MM.1S (cell line): ENCODE results near the gene KCNB1.

Source experiments
- DNase-seq: peaks from one replicate; pipeline ENCODE4 v3.0.0-alpha.2; 2015
- H2AFZ ChIP-seq: fragments of 300-600 bp; sonication (generic); 2 replicates; pipeline ENCODE4 v1.6.0; 2016; ENCODE audit warnings: antibody characterized with exemption, low read length
- H3F3A ChIP-seq: fragments of 300-600 bp; sonication (generic); 2 replicates; pipeline ENCODE4 v1.6.1; 2016; ENCODE audit warnings: mild to moderate bottlenecking, antibody characterized with exemption, low read length, moderate library complexity, mixed read lengths; ENCODE audit not compliant: insufficient read depth
- H3K27ac ChIP-seq: fragments of 300-600 bp; sonication (generic); 2 replicates; pipeline ENCODE4 v1.5.1; 2016; ENCODE audit warnings: mild to moderate bottlenecking, low read length
- H3K27me3 ChIP-seq: fragments of 300-600 bp; sonication (generic); replicated peaks from 2 replicates; pipeline ENCODE4 v1.6.0; 2016; ENCODE audit warnings: low read length; ENCODE audit not compliant: insufficient read depth
- H3K36me3 ChIP-seq: fragments of 300-600 bp; sonication (generic); replicated peaks from 2 replicates; pipeline ENCODE4 v1.6.1; 2016; ENCODE audit warnings: mild to moderate bottlenecking, low read length, mixed read lengths; ENCODE audit not compliant: insufficient read depth
- H3K4me1 ChIP-seq: fragments of 300-600 bp; sonication (generic); 2 replicates; pipeline ENCODE4 v1.6.1; 2016; ENCODE audit warnings: low read length, mixed read lengths
- H3K4me2 ChIP-seq: fragments of 300-600 bp; sonication (generic); 2 replicates; pipeline ENCODE4 v1.6.0; 2016; ENCODE audit warnings: low read depth, low read length
- H3K4me3 ChIP-seq: fragments of 300-600 bp; sonication (generic); 2 replicates; pipeline ENCODE4 v1.5.1; 2016; ENCODE audit warnings: low read length, mixed read lengths
- H3K79me2 ChIP-seq: fragments of 300-600 bp; sonication (generic); 2 replicates; pipeline ENCODE4 v1.6.1; 2016; ENCODE audit warnings: mixed run types, low read length, mixed read lengths
- H3K9ac ChIP-seq: fragments of 300-600 bp; sonication (generic); 2 replicates; pipeline ENCODE4 v1.6.1; 2016; ENCODE audit warnings: low read length, mixed read lengths
- H3K9me2 ChIP-seq: fragments of 300-600 bp; sonication (generic); replicated peaks from 2 replicates; pipeline ENCODE4 v1.6.1; 2016; ENCODE audit warnings: mild to moderate bottlenecking, low read length, mixed read lengths; ENCODE audit not compliant: insufficient read depth
- H3K9me3 ChIP-seq: fragments of 300-600 bp; sonication (generic); replicated peaks from 2 replicates; pipeline ENCODE4 v1.6.1; 2016; ENCODE audit warnings: mild to moderate bottlenecking, low read length, mixed read lengths; ENCODE audit not compliant: insufficient read depth
- H4K20me1 ChIP-seq: fragments of 300-600 bp; sonication (generic); 2 replicates; pipeline ENCODE4 v1.6.1; 2016; ENCODE audit warnings: mild to moderate bottlenecking, low read length, moderate library complexity, mixed read lengths; ENCODE audit not compliant: insufficient read depth
- CTCF ChIP-seq: fragments of 300-600 bp; sonication (generic); IDR thresholded peaks from 2 replicates; pipeline ENCODE4 v1.5.1; 2016; ENCODE audit warnings: antibody characterized with exemption, low read length, mixed read lengths
- EZH2 ChIP-seq: fragments of 300-600 bp; sonication (generic); optimal IDR thresholded peaks from 2 replicates; pipeline ENCODE3; 2017; ENCODE audit warnings: low read depth, mild to moderate bottlenecking, antibody characterized with exemption, low read length, mixed read lengths
- EZH2phosphoT487 ChIP-seq: fragments of 300-600 bp; sonication (generic); IDR thresholded peaks from 2 replicates; pipeline ENCODE4 v1.6.1; 2018; ENCODE audit warnings: antibody characterized with exemption, low read length

Gene KCNB1

DNA sequence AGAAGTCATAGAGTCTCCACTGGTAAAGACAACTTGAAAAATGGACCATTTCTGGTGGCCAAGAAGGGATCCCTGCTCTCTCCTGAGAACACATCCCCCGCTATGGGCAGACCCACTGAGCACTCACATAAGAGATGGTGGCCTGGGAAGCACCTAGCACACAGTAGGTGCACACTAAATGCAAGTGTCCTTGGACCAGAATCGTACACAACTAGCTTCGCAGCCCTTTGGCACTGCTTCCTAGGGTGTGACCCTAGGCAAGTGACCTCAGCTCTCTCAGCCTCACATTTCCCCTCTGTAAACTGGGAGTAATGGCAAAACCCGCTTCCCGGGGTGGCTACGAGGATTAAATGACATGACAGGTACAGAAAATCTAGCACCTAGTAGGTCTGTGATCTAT, 35.1 kb downstream of the KCNB1 start:
- no peak for DNase-seq
- H4K20me1 ChIP-seq: no peaks in the 10 kb centered on the region
- no peaks in the 10 kb centered on the region for H3K9me2 ChIP-seq
- H2AFZ ChIP-seq: no peak overlapping the region
- H3K27ac ChIP-seq: no peak overlapping the region
- no peak overlapping the region for H3K4me3 ChIP-seq
- H3K36me3 ChIP-seq: no peaks in the 10 kb centered on the region
- no peaks in the 10 kb centered on the region; the same call in 1 of the 2 replicates for H3K27me3 ChIP-seq
- H3K9me3 ChIP-seq: no peaks in the 10 kb centered on the region
- H3K79me2 ChIP-seq: no peaks in the 10 kb centered on the region
- no peak overlapping the region for H3K9ac ChIP-seq
- no peak for TF ChIP-seq EZH2
- TF ChIP-seq CTCF: no peak
- no peak for TF ChIP-seq EZH2phosphoT487
- H3K4me2 ChIP-seq: no peak overlapping the region
- H3K4me1 ChIP-seq: no peaks in the 10 kb centered on the region
- H3F3A ChIP-seq: no peaks in the 10 kb centered on the region

- Histone ChIP-seq H3K4me2 (no peak overlapping the region), H3K9me2 (no peaks in the 10 kb centered on the region), H3K4me1 (no peaks in the 10 kb centered on the region), H3K9ac (no peak overlapping the region), H3K36me3 (no peaks in the 10 kb centered on the region), H3F3A (no peaks in the 10 kb centered on the region), H2AFZ (no peak overlapping the region), H4K20me1 (no peaks in the 10 kb centered on the region), H3K27ac (no peak overlapping the region), H3K4me3 (no peak overlapping the region), H3K9me3 (no peaks in the 10 kb centered on the region), H3K27me3 (no peaks in the 10 kb centered on the region; the same call in 1 of the 2 replicates), H3K79me2 (no peaks in the 10 kb centered on the region)
- DNase-seq: no peak
- no peak for TF ChIP-seq EZH2phosphoT487
- TF ChIP-seq CTCF: no peak
- TF ChIP-seq EZH2: no peak
These were observed 35.7 kb downstream of the KCNB1 start for GRCh38 chr20:49446808-49447207.

- no peak overlapping the region for H2AFZ ChIP-seq
- no peak for DNase-seq
- no peaks in the 10 kb centered on the region for H4K20me1 ChIP-seq
- no peaks in the 10 kb centered on the region for H3F3A ChIP-seq
- H3K27ac ChIP-seq: no peak overlapping the region
- no peaks in the 10 kb centered on the region; the same call in 1 of the 2 replicates for H3K27me3 ChIP-seq
- no peaks in the 10 kb centered on the region for H3K36me3 ChIP-seq
- H3K9ac ChIP-seq: no peak overlapping the region
- H3K4me1 ChIP-seq: no peaks in the 10 kb centered on the region
- H3K4me3 ChIP-seq: no peak overlapping the region
- no peaks in the 10 kb centered on the region for H3K9me2 ChIP-seq
- no peaks in the 10 kb centered on the region for H3K9me3 ChIP-seq
- TF ChIP-seq EZH2phosphoT487: no peak
- no peak for TF ChIP-seq CTCF
- TF ChIP-seq EZH2: no peak
- no peak overlapping the region for H3K4me2 ChIP-seq
- no peaks in the 10 kb centered on the region for H3K79me2 ChIP-seq
These were observed 36.4 kb downstream of the KCNB1 start for GRCh38 chr20:49446080-49446479.
